ENCODE results near the gene TNIP2. TPM values are rescaled to one million over a fixed set of nuclear protein-coding genes. Genes with fewer than 3 reads are reported as not detected.
"Not testable (repeated sequence)": the region's sequence is repeated elsewhere in the genome, so short reads cannot be mapped to it uniquely, and the experiment has no call there.

TNIP2 gene
- total and polyA plus RNA-seq, 2 experiments from 2014 or later, result 42.7 to 50.8 TPM

GRCh38 chr4:2742081-2742822, 13.9 kb downstream of the TNIP2 start:
- Histone ChIP-seq H3K4me1 (ENCODE audit: insufficient read depth) (peaks cover 5% of the 10 kb centered on the region), H3K9me2 (replicated peaks; ENCODE audit: insufficient read depth) (no peaks in the 10 kb centered on the region), H3K4me2 (no peak overlapping the region), H3K79me2 (no peaks in the 10 kb centered on the region), H3K27me3 (no peaks in the 10 kb centered on the region), H3K9me3 (ENCODE audit: low read depth) (no peaks in the 10 kb centered on the region), H3K36me3 (replicated peaks; ENCODE audit: insufficient read depth, low read depth) (no peaks in the 10 kb centered on the region), H3K4me3 (no peak overlapping the region), H2AFZ (no peak overlapping the region), H3K27ac (no peak overlapping the region), H4K20me1 (ENCODE audit: insufficient read depth, poor library complexity, severe bottlenecking) (no peaks in the 10 kb centered on the region)
- 97% methylated on average over 20 of the region's 27 CpGs for WGBS (ENCODE audit: low lambda C conversion rate, missing lambda C conversion rate)
- DNase-seq (ENCODE audit: low spot score), result no peak
- TF ChIP-seq EZH2 (IDR thresholded peaks at IDR 0.05; ENCODE audit: borderline replicate concordance), result no peak
- TF ChIP-seq CTCF (IDR thresholded peaks at IDR 0.05; ENCODE audit: poor library complexity), result no peak
- TF ChIP-seq EZH2phosphoT487 (IDR thresholded peaks at IDR 0.05; ENCODE audit: low read depth, severe bottlenecking, unreplicated experiment), result no peak

GRCh38 chr4:2741626-2742025, 14.5 kb downstream of the TNIP2 start:
- no peak for DNase-seq (ENCODE audit: low spot score)
- Histone ChIP-seq H2AFZ (no peak overlapping the region), H3K9me2 (replicated peaks; ENCODE audit: insufficient read depth) (no peaks in the 10 kb centered on the region), H3K4me3 (no peak overlapping the region), H3K4me1 (ENCODE audit: insufficient read depth) (peaks cover 4% of the 10 kb centered on the region), H3K27ac (no peak overlapping the region), H3K4me2 (no peak overlapping the region), H3K36me3 (replicated peaks; ENCODE audit: insufficient read depth, low read depth) (no peaks in the 10 kb centered on the region), H3K79me2 (no peaks in the 10 kb centered on the region), H3K27me3 (no peaks in the 10 kb centered on the region), H3K9me3 (ENCODE audit: low read depth) (no peaks in the 10 kb centered on the region), H4K20me1 (ENCODE audit: insufficient read depth, poor library complexity, severe bottlenecking) (no peaks in the 10 kb centered on the region)
- TF ChIP-seq CTCF (IDR thresholded peaks at IDR 0.05; ENCODE audit: poor library complexity), result no peak
- no peak for TF ChIP-seq EZH2 (IDR thresholded peaks at IDR 0.05; ENCODE audit: borderline replicate concordance)
- TF ChIP-seq EZH2phosphoT487 (IDR thresholded peaks at IDR 0.05; ENCODE audit: low read depth, severe bottlenecking, unreplicated experiment), result no peak
- WGBS (ENCODE audit: low lambda C conversion rate, missing lambda C conversion rate), result 90% methylated on average over 9 of the region's 9 CpGs

GRCh38 chr4:2738296-2738695, 17.8 kb downstream of the TNIP2 start:
- 97% methylated on average over 2 of the region's 2 CpGs for WGBS (ENCODE audit: low lambda C conversion rate, missing lambda C conversion rate)
- H4K20me1 ChIP-seq (ENCODE audit: insufficient read depth, poor library complexity, severe bottlenecking); H3K4me2 ChIP-seq; H3K9me3 ChIP-seq (ENCODE audit: low read depth); H3K79me2 ChIP-seq; H3K9me2 ChIP-seq (replicated peaks; ENCODE audit: insufficient read depth); DNase-seq (ENCODE audit: low spot score); H3K36me3 ChIP-seq (replicated peaks; ENCODE audit: insufficient read depth, low read depth); H3K27me3 ChIP-seq; H3K4me1 ChIP-seq (ENCODE audit: insufficient read depth); H3K4me3 ChIP-seq; H3K27ac ChIP-seq; H2AFZ ChIP-seq: not testable (repeated sequence)

GRCh38 chr4:2735869-2736268, 20.3 kb downstream of the TNIP2 start:
- Histone ChIP-seq H3K4me3 (no peak overlapping the region), H3K27ac (no peak overlapping the region), H3K9me2 (replicated peaks; ENCODE audit: insufficient read depth) (no peaks in the 10 kb centered on the region), H2AFZ (no peak overlapping the region), H3K79me2 (no peaks in the 10 kb centered on the region), H3K36me3 (replicated peaks; ENCODE audit: insufficient read depth, low read depth) (no peaks in the 10 kb centered on the region), H3K4me2 (no peak overlapping the region), H3K9me3 (ENCODE audit: low read depth) (no peaks in the 10 kb centered on the region), H4K20me1 (ENCODE audit: insufficient read depth, poor library complexity, severe bottlenecking) (no peaks in the 10 kb centered on the region), H3K4me1 (ENCODE audit: insufficient read depth) (no peaks in the 10 kb centered on the region), H3K27me3 (no peaks in the 10 kb centered on the region)
- DNase-seq (ENCODE audit: low spot score), result no peak
- no peak for TF ChIP-seq EZH2phosphoT487 (IDR thresholded peaks at IDR 0.05; ENCODE audit: low read depth, severe bottlenecking, unreplicated experiment)
- TF ChIP-seq CTCF (IDR thresholded peaks at IDR 0.05; ENCODE audit: poor library complexity), result no peak
- TF ChIP-seq EZH2 (IDR thresholded peaks at IDR 0.05; ENCODE audit: borderline replicate concordance), result no peak

All from hepatocyte (in vitro differentiated cells).